GM12801 (cell line): Measurements from ENCODE around the gene SNX33.

Experiments
- TF ChIP-seq, protein P1 (sequence below): IDR thresholded peaks from one replicate; pipeline ENCODE4 v1.5.1; 2011; ENCODE audit warnings: control low read depth; ENCODE audit not compliant: insufficient read length; ENCODE audit errors: extremely low read depth

SNX33 gene

GRCh38 chr15:75688278-75688557 lies 40.5 kb downstream of the SNX33 start:
- TF ChIP-seq, protein P1, sequence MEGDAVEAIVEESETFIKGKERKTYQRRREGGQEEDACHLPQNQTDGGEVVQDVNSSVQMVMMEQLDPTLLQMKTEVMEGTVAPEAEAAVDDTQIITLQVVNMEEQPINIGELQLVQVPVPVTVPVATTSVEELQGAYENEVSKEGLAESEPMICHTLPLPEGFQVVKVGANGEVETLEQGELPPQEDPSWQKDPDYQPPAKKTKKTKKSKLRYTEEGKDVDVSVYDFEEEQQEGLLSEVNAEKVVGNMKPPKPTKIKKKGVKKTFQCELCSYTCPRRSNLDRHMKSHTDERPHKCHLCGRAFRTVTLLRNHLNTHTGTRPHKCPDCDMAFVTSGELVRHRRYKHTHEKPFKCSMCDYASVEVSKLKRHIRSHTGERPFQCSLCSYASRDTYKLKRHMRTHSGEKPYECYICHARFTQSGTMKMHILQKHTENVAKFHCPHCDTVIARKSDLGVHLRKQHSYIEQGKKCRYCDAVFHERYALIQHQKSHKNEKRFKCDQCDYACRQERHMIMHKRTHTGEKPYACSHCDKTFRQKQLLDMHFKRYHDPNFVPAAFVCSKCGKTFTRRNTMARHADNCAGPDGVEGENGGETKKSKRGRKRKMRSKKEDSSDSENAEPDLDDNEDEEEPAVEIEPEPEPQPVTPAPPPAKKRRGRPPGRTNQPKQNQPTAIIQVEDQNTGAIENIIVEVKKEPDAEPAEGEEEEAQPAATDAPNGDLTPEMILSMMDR = no peak

DNA sequence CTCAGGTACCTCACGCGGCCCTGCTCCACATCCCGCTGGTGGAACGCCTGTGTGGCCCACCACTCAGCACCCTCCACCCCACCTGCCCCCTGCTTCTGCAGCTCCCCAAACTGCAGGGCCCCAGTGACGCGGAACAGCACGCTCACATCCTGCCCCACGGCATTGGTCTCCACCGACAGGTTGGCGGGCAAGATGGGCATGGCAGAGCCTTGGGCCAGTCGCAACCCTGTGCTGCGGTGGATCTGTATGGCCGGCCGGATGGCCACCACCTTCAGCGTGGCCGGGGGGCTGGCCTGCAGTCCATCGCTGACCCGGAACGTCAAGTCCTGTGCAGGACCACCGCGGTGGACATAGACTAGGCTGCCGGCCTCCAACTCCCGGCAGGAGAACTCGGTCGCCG lies 41.1 kb downstream of the SNX33 start:
- TF ChIP-seq, protein P1 = no peak

DNA sequence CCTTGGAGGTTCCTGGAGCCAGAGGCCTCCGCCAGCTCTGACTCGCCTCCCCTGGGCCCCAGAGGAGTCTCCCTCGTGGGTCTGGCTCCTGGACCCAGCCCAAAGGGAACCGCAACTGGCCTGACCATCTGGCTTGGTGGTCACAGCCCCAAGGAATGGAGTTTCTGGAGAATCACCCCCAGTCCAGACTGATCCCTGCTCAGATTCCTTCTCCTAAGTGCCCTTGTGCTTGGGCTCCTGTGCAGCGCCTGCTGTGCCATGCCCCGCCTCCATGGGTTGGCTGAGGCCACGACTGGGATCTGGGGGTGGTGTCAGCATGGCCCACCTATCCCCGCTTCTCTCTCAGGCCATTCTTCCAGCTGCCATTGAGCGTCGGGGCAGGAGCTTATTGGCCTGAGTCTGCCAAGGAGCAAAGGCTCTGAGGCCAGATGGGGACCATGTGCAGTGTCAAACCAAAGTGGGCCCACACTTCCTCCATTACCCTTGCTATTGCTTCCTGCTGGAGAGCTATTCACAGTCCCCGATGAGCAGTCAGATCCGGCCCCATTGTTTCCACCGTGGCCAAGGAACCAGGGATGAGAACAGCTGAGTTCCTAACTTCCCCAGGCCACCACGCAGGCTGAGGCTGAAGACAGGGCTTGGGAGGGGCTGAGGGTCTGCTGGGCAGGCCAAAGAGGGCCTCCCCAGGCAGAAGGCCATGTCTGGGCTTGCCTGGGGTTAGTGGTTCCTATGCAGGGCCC lies 46.0 kb downstream of the SNX33 start:
- TF ChIP-seq, protein P1 = no peak

DNA sequence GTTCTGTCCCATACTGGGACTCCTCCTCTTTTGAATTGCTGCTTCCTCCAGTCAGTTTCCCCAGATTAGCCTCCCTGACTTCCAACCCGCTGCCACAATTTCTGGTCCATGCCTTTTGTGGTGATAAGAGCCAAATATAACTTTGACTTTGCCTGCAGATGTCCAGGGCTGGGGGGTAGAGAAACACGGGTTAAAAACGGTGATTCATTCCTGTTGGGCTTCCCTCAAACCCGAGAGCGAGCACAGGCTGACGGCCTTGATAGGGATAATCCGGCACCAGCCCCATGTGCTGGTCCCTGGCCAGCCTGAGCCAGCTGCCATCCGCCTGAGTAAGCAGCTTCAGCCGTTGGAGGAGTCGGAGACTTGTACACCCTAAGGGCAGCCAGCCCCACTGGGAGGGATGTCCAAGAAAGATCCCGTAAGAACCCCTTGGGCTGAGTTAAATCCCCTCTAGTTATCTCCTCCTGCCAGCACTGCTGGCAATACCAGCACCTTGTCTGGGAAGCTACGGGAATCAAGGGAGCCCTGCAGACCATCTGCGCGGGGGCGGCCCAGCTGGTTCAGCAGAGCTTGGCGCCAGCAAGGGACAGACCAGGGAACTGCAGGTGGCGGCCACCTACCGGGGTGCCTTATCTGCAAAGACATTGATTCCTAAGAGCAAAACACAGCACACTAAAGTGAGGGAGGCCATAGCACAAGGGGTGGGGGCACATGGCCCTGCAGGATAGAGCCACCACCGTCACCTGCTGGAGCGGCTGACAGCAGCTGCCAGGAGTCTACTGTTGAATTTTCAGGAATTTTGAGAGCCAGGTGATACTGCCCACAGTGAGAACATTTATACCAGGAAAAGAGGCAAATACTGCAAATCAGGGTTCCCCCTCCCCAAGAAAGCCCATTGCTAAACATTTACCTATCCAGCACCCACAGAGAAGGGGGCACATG lies 46.8 kb downstream of the SNX33 start:
- TF ChIP-seq, protein P1 = no peak

DNA sequence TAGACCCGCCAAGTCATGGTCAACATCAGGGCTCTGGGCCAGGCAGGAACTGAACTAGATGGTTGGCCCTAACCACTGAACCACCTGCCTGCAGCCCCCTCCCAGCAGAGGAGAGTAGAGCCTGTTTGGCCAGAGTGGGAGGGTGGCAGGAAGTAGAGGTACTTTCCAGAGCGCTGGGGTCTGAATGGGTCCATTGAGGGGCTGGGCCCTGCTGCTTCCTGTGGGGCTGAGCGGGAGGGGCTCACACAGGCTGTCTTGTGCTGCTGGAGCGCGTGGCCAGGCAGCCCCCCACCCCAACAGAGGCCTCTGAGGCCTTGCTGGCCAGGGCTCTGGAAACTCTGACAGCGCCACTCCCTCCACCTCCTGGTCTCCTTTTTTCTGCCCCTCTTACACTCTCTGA lies 47.5 kb downstream of the SNX33 start:
- TF ChIP-seq, protein P1 = no peak

DNA sequence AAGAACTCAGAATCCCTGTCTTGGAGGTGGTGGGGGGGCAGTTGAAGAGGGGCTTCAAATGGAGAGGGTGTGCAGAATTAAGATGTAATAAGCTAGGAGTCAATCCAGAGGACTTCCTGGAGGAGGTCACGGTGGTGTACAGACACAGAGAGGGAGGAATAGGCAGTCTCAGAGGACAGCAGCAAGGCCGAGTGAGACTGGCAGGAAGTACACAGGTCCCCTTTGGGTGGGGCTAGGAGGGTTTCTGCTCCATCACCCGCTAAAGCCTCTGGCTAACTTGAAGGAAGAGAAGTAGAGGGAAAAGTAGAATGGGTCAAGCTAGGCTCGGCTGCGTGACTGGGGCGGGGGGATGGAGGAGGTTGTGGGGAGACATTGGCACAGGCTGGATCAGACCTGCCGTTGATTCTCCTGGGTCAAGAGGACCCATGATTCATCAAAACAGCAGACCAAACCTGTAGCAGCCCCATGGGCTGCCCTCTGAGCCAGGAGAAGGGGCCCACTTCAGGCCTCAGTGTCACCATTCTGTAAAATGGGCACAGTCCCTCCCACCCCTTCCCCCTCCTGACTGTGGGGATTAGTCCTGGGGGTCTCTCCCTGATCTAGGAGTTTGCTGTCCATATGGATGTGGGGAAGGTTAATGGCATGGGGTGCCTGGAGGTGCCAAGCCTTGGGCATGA lies 48.1 kb downstream of the SNX33 start:
- TF ChIP-seq, protein P1 = no peak

DNA sequence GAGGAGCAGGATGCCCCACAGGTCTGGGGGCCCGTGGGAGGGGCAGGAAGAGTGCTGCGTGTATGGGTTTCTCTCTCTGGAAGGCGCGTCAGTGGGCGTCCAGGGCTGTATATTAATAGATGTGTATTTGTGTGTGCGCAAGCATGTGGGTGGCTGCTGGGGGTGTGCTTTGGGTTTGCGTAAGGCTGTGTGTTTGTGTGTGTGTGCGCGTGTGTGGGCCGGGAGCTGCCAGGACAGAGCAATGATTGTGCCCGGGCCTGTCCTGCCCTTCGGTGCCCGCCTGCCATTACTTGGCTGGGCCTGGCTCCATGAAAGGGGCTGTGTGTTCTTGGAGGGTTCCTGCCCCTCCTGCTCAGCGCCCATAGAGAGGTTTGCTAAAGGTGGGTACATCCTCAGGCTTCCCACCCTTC lies 48.6 kb downstream of the SNX33 start:
- TF ChIP-seq, protein P1 = no peak
